ENCODE measurements around the gene PUS10.

PUS10 gene

DNA sequence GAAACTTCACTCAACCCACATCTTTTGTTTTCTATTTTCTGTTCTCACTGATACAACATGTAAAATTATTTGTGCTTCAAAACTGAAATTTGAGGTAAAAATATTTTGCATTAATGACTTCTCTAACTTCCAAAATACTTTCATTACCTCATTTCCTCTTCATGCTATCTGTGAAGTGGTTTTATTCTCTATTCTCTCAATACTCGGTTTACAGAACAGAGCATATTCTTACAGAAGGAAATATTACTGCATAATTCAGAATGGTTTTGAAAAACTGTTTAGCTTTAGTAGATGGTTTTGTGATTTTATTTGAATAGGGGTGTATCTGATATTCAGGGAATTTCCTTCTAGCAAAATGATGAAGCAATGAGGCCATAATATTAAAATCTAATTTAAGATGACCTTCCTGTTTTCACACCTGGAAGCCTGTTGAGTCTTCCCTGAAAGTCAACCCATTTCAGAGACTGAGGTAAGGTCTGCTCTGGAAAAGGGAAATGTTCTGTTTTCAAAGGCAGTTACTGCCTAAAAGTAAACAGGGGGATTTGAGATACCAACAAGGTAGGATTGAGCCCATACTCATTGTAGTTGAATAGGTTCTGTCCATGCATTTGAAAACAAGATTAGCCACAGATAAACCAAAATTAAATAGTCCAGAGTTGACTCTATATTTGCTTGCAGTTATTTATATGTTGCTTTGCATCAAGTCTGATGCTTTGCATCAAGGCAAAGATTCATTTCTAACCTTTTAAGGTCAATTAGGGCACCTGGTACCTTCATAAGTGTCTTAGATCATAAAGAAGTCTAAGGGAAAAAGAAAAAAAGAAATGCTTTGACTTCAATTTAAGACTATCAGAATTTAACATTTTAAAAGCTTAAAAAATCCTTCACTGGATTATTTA, 51.3 kb downstream of the PUS10 start:
- no CpG with 5 or more reads among the region's 1 CpG for WGBS, 2 donors (ENCODE audit: extremely low coverage in 2 of 2, insufficient read length in 2 of 2, insufficient replicate concordance in 1 of 2)
- H3K4me1 ChIP-seq (ENCODE audit: control insufficient read depth in 2 of 2, insufficient read depth in 1 of 2, low read depth in 1 of 2, low read length in 2 of 2): no peaks in the 10 kb centered on the region

GRCh38 chr2:60965499-60965785, 52.6 kb downstream of the PUS10 start:
- Histone ChIP-seq H3K4ac (ENCODE audit: low read length) (no peak overlapping the region), H3K27me3 (ENCODE audit: control insufficient read depth in 3 of 3, insufficient read depth in 3 of 3, low read depth in 1 of 3, low read length in 3 of 3) (no peaks in the 10 kb centered on the region), H3K23ac (ENCODE audit: low read depth, low read length, poor library complexity) (no peak overlapping the region), H4K91ac (ENCODE audit: low read depth, low read length, poor library complexity) (no peak overlapping the region), H3K27ac (replicated peaks; ENCODE audit: low read length) (no peak overlapping the region), H3K4me1 (ENCODE audit: control insufficient read depth in 2 of 2, insufficient read depth in 1 of 2, low read depth in 1 of 2, low read length in 2 of 2) (no peaks in the 10 kb centered on the region), H2BK15ac (ENCODE audit: low read length) (no peak overlapping the region), H4K8ac (ENCODE audit: low read depth, low read length) (no peak overlapping the region), H3K4me3 (ENCODE audit: low read length in 2 of 2) (no peak overlapping the region), H2BK5ac (ENCODE audit: low read length) (no peak overlapping the region), H3K14ac (ENCODE audit: low read length) (no peak overlapping the region), H2AFZ (ENCODE audit: low read length) (peak overlapping the region; percentile 48), H3K36me3 (replicated peaks in 1 of 2; ENCODE audit: control insufficient read depth in 2 of 2, insufficient read depth in 2 of 2, low read length in 2 of 2) (no peaks in the 10 kb centered on the region), H3K4me2 (ENCODE audit: insufficient read depth, low read length, poor library complexity, severe bottlenecking) (no peak overlapping the region), H2AK5ac (ENCODE audit: low read depth, low read length) (no peak overlapping the region), H2BK120ac (ENCODE audit: low read depth, low read length) (no peak overlapping the region), H3K9me3 (replicated peaks in 1 of 2; ENCODE audit: control insufficient read depth in 2 of 2, insufficient read depth in 1 of 2, low read depth in 1 of 2, low read length in 2 of 2) (no peaks in the 10 kb centered on the region), H3K9ac (ENCODE audit: low read depth, low read length, poor library complexity) (no peak overlapping the region), H3K18ac (ENCODE audit: low read length) (no peak overlapping the region), H2BK12ac (ENCODE audit: low read length) (no peak overlapping the region), H3K79me1 (ENCODE audit: low read depth, low read length) (no peaks in the 10 kb centered on the region)
- DNase-seq (ENCODE audit: low spot score): no peak

More for the DNA sequence above, 51.3 kb downstream of the PUS10 start:
- Histone ChIP-seq H3K14ac (ENCODE audit: low read length) (no peak overlapping the region), H3K18ac (ENCODE audit: low read length) (no peak overlapping the region), H3K4me3 (ENCODE audit: low read length in 2 of 2) (no peak overlapping the region), H2AK5ac (ENCODE audit: low read depth, low read length) (no peak overlapping the region), H3K36me3 (replicated peaks in 1 of 2; ENCODE audit: control insufficient read depth in 2 of 2, insufficient read depth in 2 of 2, low read length in 2 of 2) (no peaks in the 10 kb centered on the region), H3K79me1 (ENCODE audit: low read depth, low read length) (no peaks in the 10 kb centered on the region), H4K91ac (ENCODE audit: low read depth, low read length, poor library complexity) (no peak overlapping the region), H3K27me3 (ENCODE audit: control insufficient read depth in 3 of 3, insufficient read depth in 3 of 3, low read depth in 1 of 3, low read length in 3 of 3) (no peaks in the 10 kb centered on the region), H3K9ac (ENCODE audit: low read depth, low read length, poor library complexity) (no peak overlapping the region), H2BK12ac (ENCODE audit: low read length) (no peak overlapping the region), H3K27ac (replicated peaks; ENCODE audit: low read length) (no peak overlapping the region), H2AFZ (ENCODE audit: low read length) (no peak overlapping the region), H2BK5ac (ENCODE audit: low read length) (no peak overlapping the region), H4K8ac (ENCODE audit: low read depth, low read length) (no peak overlapping the region), H3K4ac (ENCODE audit: low read length) (no peak overlapping the region), H2BK120ac (ENCODE audit: low read depth, low read length) (no peak overlapping the region), H3K4me2 (ENCODE audit: insufficient read depth, low read length, poor library complexity, severe bottlenecking) (no peak overlapping the region), H2BK15ac (ENCODE audit: low read length) (no peak overlapping the region), H3K9me3 (replicated peaks in 1 of 2; ENCODE audit: control insufficient read depth in 2 of 2, insufficient read depth in 1 of 2, low read depth in 1 of 2, low read length in 2 of 2) (no peaks in the 10 kb centered on the region), H3K23ac (ENCODE audit: low read depth, low read length, poor library complexity) (no peak overlapping the region)
- no peak for DNase-seq (ENCODE audit: low spot score)

DNA sequence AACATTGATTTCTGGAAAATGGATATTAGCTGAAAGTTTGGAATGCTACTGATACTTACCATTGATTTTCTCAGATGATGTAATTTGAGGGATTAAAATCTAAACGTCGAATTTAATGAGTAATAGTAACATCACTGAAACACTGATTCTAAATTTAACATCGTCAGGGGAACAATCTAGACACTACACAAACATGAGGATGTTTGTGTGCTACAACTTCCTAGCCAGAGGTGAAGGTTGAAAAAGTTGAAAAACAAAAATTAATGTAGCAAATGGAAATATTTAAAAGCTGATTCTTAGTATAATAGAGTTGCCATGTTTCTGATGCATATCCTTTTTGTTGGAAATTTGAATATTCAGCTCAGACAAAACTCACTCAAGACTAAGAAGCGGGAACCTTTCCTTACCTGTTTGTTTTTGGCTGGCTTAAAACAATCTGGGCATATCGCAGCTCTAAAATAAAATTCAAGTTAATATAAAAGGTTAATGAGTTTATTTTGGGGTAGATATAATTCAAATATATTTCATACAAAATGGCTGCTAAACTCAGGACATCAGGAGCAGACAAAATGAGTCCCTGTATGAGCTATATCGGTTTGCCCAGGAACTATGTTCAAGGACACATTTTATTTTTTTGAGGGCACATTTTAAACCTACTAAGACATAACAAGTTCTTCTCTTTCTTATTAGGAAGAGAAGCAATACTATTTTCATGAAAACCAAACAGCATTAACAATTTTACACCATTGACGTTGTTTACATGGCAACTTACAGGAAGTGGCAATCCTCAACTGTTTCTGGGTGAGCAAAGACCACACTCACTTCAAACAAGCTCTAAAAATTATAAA, 53.2 kb downstream of the PUS10 start:
- no peak overlapping the region for H2AK5ac ChIP-seq (ENCODE audit: low read depth, low read length)
- no peak overlapping the region for H2BK15ac ChIP-seq (ENCODE audit: low read length)
- no CpG with 5 or more reads among the region's 7 CpGs for WGBS, 2 donors (ENCODE audit: extremely low coverage in 2 of 2, insufficient read length in 2 of 2, insufficient replicate concordance in 1 of 2)

DNA sequence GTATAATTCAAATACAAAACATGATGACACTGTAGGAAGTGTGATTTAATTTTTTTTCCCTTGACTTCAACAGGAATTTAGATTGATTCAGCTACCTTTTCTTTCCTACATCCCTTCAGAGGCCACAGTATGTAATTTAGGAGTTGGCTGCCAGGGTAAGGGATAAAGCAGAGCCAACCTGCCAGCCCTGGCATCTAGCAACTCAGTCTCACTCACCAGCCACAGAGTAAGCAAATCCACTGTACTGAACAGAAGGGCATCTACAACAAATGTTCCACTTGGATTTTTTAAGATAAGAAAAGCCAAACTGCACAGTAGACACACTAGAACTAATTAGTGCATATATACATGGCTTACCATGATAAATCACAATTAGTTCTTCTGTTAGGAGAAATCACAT, 54.9 kb downstream of the PUS10 start:
- Histone ChIP-seq H3K9me3 (replicated peaks in 1 of 2; ENCODE audit: control insufficient read depth in 2 of 2, insufficient read depth in 1 of 2, low read depth in 1 of 2, low read length in 2 of 2) (no peaks in the 10 kb centered on the region), H3K4ac (ENCODE audit: low read length) (no peak overlapping the region), H3K9ac (ENCODE audit: low read depth, low read length, poor library complexity) (no peak overlapping the region), H3K23ac (ENCODE audit: low read depth, low read length, poor library complexity) (no peak overlapping the region), H3K36me3 (replicated peaks in 1 of 2; ENCODE audit: control insufficient read depth in 2 of 2, insufficient read depth in 2 of 2, low read length in 2 of 2) (no peaks in the 10 kb centered on the region), H3K4me3 (ENCODE audit: low read length in 2 of 2) (no peak overlapping the region), H4K91ac (ENCODE audit: low read depth, low read length, poor library complexity) (no peak overlapping the region), H3K79me1 (ENCODE audit: low read depth, low read length) (peaks cover 2% of the 10 kb centered on the region), H2AFZ (ENCODE audit: low read length) (no peak overlapping the region), H2AK5ac (ENCODE audit: low read depth, low read length) (no peak overlapping the region), H2BK12ac (ENCODE audit: low read length) (no peak overlapping the region), H3K4me1 (ENCODE audit: control insufficient read depth in 2 of 2, insufficient read depth in 1 of 2, low read depth in 1 of 2, low read length in 2 of 2) (no peaks in the 10 kb centered on the region), H2BK120ac (ENCODE audit: low read depth, low read length) (no peak overlapping the region), H3K18ac (ENCODE audit: low read length) (no peak overlapping the region), H2BK15ac (ENCODE audit: low read length) (no peak overlapping the region), H3K27ac (replicated peaks; ENCODE audit: low read length) (no peak overlapping the region), H2BK5ac (ENCODE audit: low read length) (no peak overlapping the region), H4K8ac (ENCODE audit: low read depth, low read length) (no peak overlapping the region), H3K4me2 (ENCODE audit: insufficient read depth, low read length, poor library complexity, severe bottlenecking) (no peak overlapping the region), H3K14ac (ENCODE audit: low read length) (no peak overlapping the region), H3K27me3 (ENCODE audit: control insufficient read depth in 3 of 3, insufficient read depth in 3 of 3, low read depth in 1 of 3, low read length in 3 of 3) (no peaks in the 10 kb centered on the region)
- no peak for DNase-seq (ENCODE audit: low spot score)

More for the DNA sequence above, 53.2 kb downstream of the PUS10 start:
- H2BK5ac ChIP-seq (ENCODE audit: low read length): no peak overlapping the region
- no peaks in the 10 kb centered on the region for H3K36me3 ChIP-seq (replicated peaks in 1 of 2; ENCODE audit: control insufficient read depth in 2 of 2, insufficient read depth in 2 of 2, low read length in 2 of 2)
- no peak overlapping the region for H4K91ac ChIP-seq (ENCODE audit: low read depth, low read length, poor library complexity)
- H3K27me3 ChIP-seq (ENCODE audit: control insufficient read depth in 3 of 3, insufficient read depth in 3 of 3, low read depth in 1 of 3, low read length in 3 of 3): no peaks in the 10 kb centered on the region
- no peak overlapping the region for H2BK120ac ChIP-seq (ENCODE audit: low read depth, low read length)
- no peak overlapping the region for H2BK12ac ChIP-seq (ENCODE audit: low read length)
- no peak for DNase-seq (ENCODE audit: low spot score)
- no peak overlapping the region for H3K18ac ChIP-seq (ENCODE audit: low read length)
- H3K79me1 ChIP-seq (ENCODE audit: low read depth, low read length): no peaks in the 10 kb centered on the region
- H3K27ac ChIP-seq (replicated peaks; ENCODE audit: low read length): no peak overlapping the region
- no peak overlapping the region for H3K4me2 ChIP-seq (ENCODE audit: insufficient read depth, low read length, poor library complexity, severe bottlenecking)
- H3K14ac ChIP-seq (ENCODE audit: low read length): no peak overlapping the region
- no peak overlapping the region for H3K9ac ChIP-seq (ENCODE audit: low read depth, low read length, poor library complexity)
- H3K4me1 ChIP-seq (ENCODE audit: control insufficient read depth in 2 of 2, insufficient read depth in 1 of 2, low read depth in 1 of 2, low read length in 2 of 2): no peaks in the 10 kb centered on the region
- no peak overlapping the region for H3K23ac ChIP-seq (ENCODE audit: low read depth, low read length, poor library complexity)
- H2AFZ ChIP-seq (ENCODE audit: low read length): peak overlapping the region; percentile 48
- no peak overlapping the region for H4K8ac ChIP-seq (ENCODE audit: low read depth, low read length)
- no peak overlapping the region for H3K4me3 ChIP-seq (ENCODE audit: low read length in 2 of 2)
- no peaks in the 10 kb centered on the region for H3K9me3 ChIP-seq (replicated peaks in 1 of 2; ENCODE audit: control insufficient read depth in 2 of 2, insufficient read depth in 1 of 2, low read depth in 1 of 2, low read length in 2 of 2)
- H3K4ac ChIP-seq (ENCODE audit: low read length): no peak overlapping the region

Data from neuronal stem cell (in vitro differentiated cells).